PC-9 (cell line): ENCODE data around the gene KTN1. TPM values are rescaled to one million over a fixed set of nuclear protein-coding genes. Genes with fewer than 3 reads are reported as not detected.
A peak's percentile ranks its signal among the peaks of the same experiment; 100 is the strongest.

Source experiments
- BruUV-seq: library from RNA; stranded (reverse); fragments of 400-500 nt; replicated peaks from 2 replicates; lab custom pipeline; 2021; lab: Mats Ljungman, UMichigan
- CTCF ChIA-PET: fragments of 300-600 bp; sonication (Branson Sonifier 250); formaldehyde crosslinking; loops from one replicate; lab custom pipeline; 2022; ENCODE audit warnings: antibody characterized with exemption; lab: Charles Lee
- POLR2A ChIA-PET: fragments of 300-600 bp; sonication (Branson Sonifier 250); formaldehyde crosslinking; loops from one replicate; lab custom pipeline; 2022; ENCODE audit warnings: antibody characterized with exemption; ENCODE audit not compliant: unreplicated experiment; lab: Charles Lee
- DNase-seq, 2 experiments: peaks; one replicate each; pipeline versions ENCODE4 v3.0.0 to v3.0.0-alpha.2; 2015 to 2022; ENCODE audit warnings: mixed read lengths in 1 of 2
- H2AFZ ChIP-seq: fragments of 200-600 bp; sonication (generic); 2 replicates; pipeline ENCODE4 v1.8.1; 2017; ENCODE audit warnings: antibody characterized with exemption
- H3F3A ChIP-seq: fragments of 200-600 bp; sonication (generic); 2 replicates; pipeline ENCODE4 v1.8.1; 2017; ENCODE audit warnings: antibody characterized with exemption, mild to moderate bottlenecking, low read depth; ENCODE audit not compliant: insufficient read depth
- H3K27ac ChIP-seq: fragments of 200-600 bp; sonication (generic); 2 replicates; pipeline ENCODE4 v1.6.1; 2016; ENCODE audit warnings: mixed run types
- H3K27me3 ChIP-seq: fragments of 200-600 bp; sonication (generic); 2 replicates; pipeline ENCODE4 v1.6.1; 2016; ENCODE audit warnings: low read depth, mixed run types; ENCODE audit not compliant: insufficient read depth
- H3K36me3 ChIP-seq: fragments of 200-600 bp; sonication (generic); 2 replicates; pipeline ENCODE4 v1.6.1; 2016; ENCODE audit warnings: low read depth, mixed run types
- H3K4me1 ChIP-seq: fragments of 200-600 bp; sonication (generic); replicated peaks from 2 replicates; pipeline ENCODE4 v1.6.1; 2016; ENCODE audit warnings: mixed run types; ENCODE audit not compliant: insufficient read depth
- H3K4me2 ChIP-seq: fragments of 200-600 bp; sonication (generic); 2 replicates; pipeline ENCODE4 v1.6.1; 2017; ENCODE audit warnings: mixed run types
- H3K4me3 ChIP-seq: fragments of 200-600 bp; sonication (generic); 2 replicates; pipeline ENCODE4 v1.6.1; 2016; ENCODE audit warnings: mixed run types
- H3K79me2 ChIP-seq: fragments of 200-600 bp; sonication (generic); 2 replicates; pipeline ENCODE4 v1.6.1; 2017; ENCODE audit warnings: low read depth, mixed run types
- H3K9me2 ChIP-seq: fragments of 200-600 bp; sonication (generic); 2 replicates; pipeline ENCODE4 v1.8.1; 2017; ENCODE audit warnings: mild to moderate bottlenecking; ENCODE audit not compliant: insufficient read depth
- H3K9me3 ChIP-seq: fragments of 200-600 bp; sonication (generic); 2 replicates; pipeline ENCODE4 v1.8.1; 2016; ENCODE audit warnings: low read depth; ENCODE audit not compliant: insufficient read depth
- H4K20me1 ChIP-seq: fragments of 200-600 bp; sonication (generic); 2 replicates; pipeline ENCODE4 v1.8.1; 2017; ENCODE audit not compliant: insufficient read depth
- CTCF ChIP-seq: fragments of 200-600 bp; sonication (generic); conservative IDR thresholded peaks from 2 replicates; pipeline ENCODE4 v1.6.1; 2017; ENCODE audit warnings: mixed run types, antibody characterized with exemption, mild to moderate bottlenecking, moderate library complexity
- EZH2 ChIP-seq: fragments of 200-600 bp; sonication (generic); IDR thresholded peaks from 2 replicates; pipeline ENCODE4 v1.8.0; 2017; ENCODE audit warnings: antibody characterized with exemption, low read depth
- intact Hi-C: fragments of 100-400 bp; cut with micrococcal nuclease; formaldehyde crosslinking; loops from one replicate; pipeline ENCODE4 v1.10.0; 2022; ENCODE audit not compliant: unreplicated experiment
- total RNA-seq: library from RNA; stranded (reverse); gene quantifications from 2 replicates; pipeline ENCODE4 v1.2.3, GENCODE V29; 2021

Gene KTN1
- total RNA-seq, 1 experiment from 2014 or later, result 250 TPM

GRCh38 chr14:55722054-55722453, 142.0 kb downstream of the KTN1 start:
- H3K79me2 ChIP-seq, result no peaks in the 10 kb centered on the region
- no peaks in the 10 kb centered on the region for H3K27me3 ChIP-seq
- H3K36me3 ChIP-seq, result no peaks in the 10 kb centered on the region
- no peak overlapping the region for H3K4me2 ChIP-seq
- POLR2A ChIA-PET, result no interaction called here
- intact Hi-C loops, result no loop called here
- peaks cover 15% of the 10 kb centered on the region for H3K4me1 ChIP-seq
- no peak overlapping the region for H3K4me3 ChIP-seq
- CTCF ChIA-PET, result no interaction called here
- no peaks in the 10 kb centered on the region for H4K20me1 ChIP-seq
- peaks cover 5% of the 10 kb centered on the region; the same call in 1 of the 2 replicates for H3F3A ChIP-seq
- no TSS peak for BruUV-seq
- no peak overlapping the region for H2AFZ ChIP-seq
- TF ChIP-seq CTCF (no peak), EZH2 (no peak)
- H3K9me3 ChIP-seq, result 0 out of 2 replicates have a peak, but pooled peaks cover 9% of the 10 kb centered on the region
- H3K9me2 ChIP-seq, result no peaks in the 10 kb centered on the region
- DNase-seq, result no peak
- H3K27ac ChIP-seq, result no peak overlapping the region

GRCh38 chr14:55724736-55725135, 144.7 kb downstream of the KTN1 start:
- intact Hi-C loops, result no loop called here
- Histone ChIP-seq H3K4me2 (no peak overlapping the region), H3K9me2 (no peaks in the 10 kb centered on the region), H3K79me2 (no peaks in the 10 kb centered on the region), H4K20me1 (no peaks in the 10 kb centered on the region), H3K27ac (no peak overlapping the region), H3K36me3 (no peaks in the 10 kb centered on the region), H3F3A (peaks cover 5% of the 10 kb centered on the region; the same call in 1 of the 2 replicates), H3K27me3 (no peaks in the 10 kb centered on the region), H3K9me3 (0 out of 2 replicates have a peak, but pooled peaks cover 9% of the 10 kb centered on the region), H2AFZ (no peak overlapping the region), H3K4me3 (no peak overlapping the region), H3K4me1 (peaks cover 15% of the 10 kb centered on the region)
- BruUV-seq, result no TSS peak
- POLR2A ChIA-PET, result no interaction called here
- TF ChIP-seq CTCF (no peak), EZH2 (no peak)
- no peak for DNase-seq
- CTCF ChIA-PET, result no interaction called here

- peaks cover 19% of the 10 kb centered on the region for H3K4me1 ChIP-seq
- H4K20me1 ChIP-seq, result no peaks in the 10 kb centered on the region
- ChIA-PET CTCF (interaction anchor here (0.6 to 0.7 kb wide), 2 partner anchors 8 to 62 kb away, joined by 3 read pairs; no protein-coding TSS in a partner anchor), POLR2A (no interaction called here)
- H3K36me3 ChIP-seq, result no peaks in the 10 kb centered on the region
- peak overlapping the region; percentile 45 for H3K4me2 ChIP-seq
- H3F3A ChIP-seq, result 0 out of 2 replicates have a peak, but pooled peaks cover 6% of the 10 kb centered on the region
- no peak overlapping the region for H3K4me3 ChIP-seq
- no TSS peak for BruUV-seq
- H3K9me3 ChIP-seq, result peaks cover 5% of the 10 kb centered on the region
- H3K27ac ChIP-seq, result peak overlapping the region; percentile 70
- H3K79me2 ChIP-seq, result no peaks in the 10 kb centered on the region
- H2AFZ ChIP-seq, result peak overlapping the region; percentile 66
- H3K9me2 ChIP-seq, result no peaks in the 10 kb centered on the region
- H3K27me3 ChIP-seq, result no peaks in the 10 kb centered on the region
- no peak for TF ChIP-seq CTCF
- no peak for TF ChIP-seq EZH2
- DNase-seq, result peak in 1 of 2 experiments; percentile 55
- intact Hi-C loops, result no loop called here
These were observed 150.7 kb downstream of the KTN1 start for GRCh38 chr14:55730592-55731310.
